GM21717 (cell line): Measurements from ENCODE around the gene CDSN.

Source experiments
- ATAC-seq: cut with Tn5 transposase; IDR thresholded peaks from one replicate; pipeline ENCODE4 v1.9.1; 2021; ENCODE audit warnings: mild to moderate bottlenecking, moderate library complexity; ENCODE audit not compliant: unreplicated experiment

Gene CDSN

GRCh38 chr6:31118178-31118577 is 2.1 kb downstream of the CDSN start:
- no peak for ATAC-seq

- no peak for ATAC-seq
These were observed 3.4 kb downstream of the CDSN start for GRCh38 chr6:31116661-31117385.

- no peak for ATAC-seq
These were observed 4.2 kb downstream of the CDSN start for GRCh38 chr6:31115941-31116560.

- no peak for ATAC-seq
These were observed 5.0 kb downstream of the CDSN start for GRCh38 chr6:31114970-31115849.

GRCh38 chr6:31114541-31114878 is 5.7 kb downstream of the CDSN start, which contains the start of gene PSORS1C1:
Gene PSORS1C1, plus strand, starts transcription at chr6:31114800. Its CDS starts 14,833 bp downstream, at chr6:31129633.
- no peak for ATAC-seq

- no peak for ATAC-seq
These were observed 6.2 kb downstream of the CDSN start for GRCh38 chr6:31113861-31114540.

GRCh38 chr6:31112478-31112877 is 7.8 kb downstream of the CDSN start, which contains the start of gene C6orf15:
Gene C6orf15, minus strand, starts transcription at chr6:31112575. Its CDS starts 20 bp downstream, at chr6:31112555.
- no peak for ATAC-seq

- no peak for ATAC-seq
These were observed 8.5 kb downstream of the CDSN start for GRCh38 chr6:31111712-31112111.

GRCh38 chr6:31110825-31111582 is 9.2 kb downstream of the CDSN start:
- no peak for ATAC-seq

- ATAC-seq: no peak
These were observed 13.2 kb downstream of the CDSN start for GRCh38 chr6:31107052-31107451.

- ATAC-seq: no peak
These were observed 17.1 kb downstream of the CDSN start for GRCh38 chr6:31103136-31103535.

- ATAC-seq: no peak
These were observed 21.8 kb downstream of the CDSN start for GRCh38 chr6:31098449-31098938.

GRCh38 chr6:31096656-31097055 is 23.6 kb downstream of the CDSN start:
- ATAC-seq: no peak

- no peak for ATAC-seq
These were observed 24.0 kb downstream of the CDSN start for GRCh38 chr6:31096215-31096614.

GRCh38 chr6:31094389-31094881 is 25.8 kb downstream of the CDSN start:
- ATAC-seq: no peak

GRCh38 chr6:31092769-31093505 is 27.3 kb downstream of the CDSN start:
- ATAC-seq: no peak

GRCh38 chr6:31092238-31092637 is 28.0 kb downstream of the CDSN start:
- no peak for ATAC-seq

GRCh38 chr6:31091680-31092079 is 28.6 kb downstream of the CDSN start:
- no peak for ATAC-seq

GRCh38 chr6:31090973-31091364 is 29.3 kb downstream of the CDSN start:
- ATAC-seq: no peak
